IMR-90 (cell line): ENCODE data around the gene IQSEC3. TPM values are rescaled to one million over a fixed set of nuclear protein-coding genes. Genes with fewer than 3 reads are reported as not detected.
"Not testable (repeated sequence)": the region's sequence is repeated elsewhere in the genome, so short reads cannot be mapped to it uniquely, and the experiment has no call there.

Experiments
- ATAC-seq: fragments of 200-7000 bp; cut with Tn5 transposase; 2 replicates; pipeline ENCODE4 v1.9.1; 2020; ENCODE audit warnings: low read depth, mild to moderate bottlenecking, moderate library complexity
- BruUV-seq: library from RNA; stranded (reverse); fragments of 400-500 nt; replicated peaks from 2 replicates; lab custom pipeline; 2021; lab: Mats Ljungman, UMichigan
- CTCF ChIA-PET: fragments of 300-600 bp; formaldehyde crosslinking; extraction: SDS; loops from one replicate; lab custom pipeline; 2021; ENCODE audit warnings: antibody characterized with exemption; lab: Yijun Ruan, JAX
- POLR2A ChIA-PET: fragments of 300-600 bp; sonication (Branson Sonifier 250); formaldehyde crosslinking; loops from one replicate; lab custom pipeline; 2022; ENCODE audit warnings: antibody characterized with exemption; ENCODE audit not compliant: unreplicated experiment; lab: Charles Lee
- DNase-seq: peaks from one replicate; pipeline ENCODE4 v3.0.0; 2013
- H2AFZ ChIP-seq: replicated peaks from 2 replicates; pipeline ENCODE3; 2013; ENCODE audit warnings: low read length, mild to moderate bottlenecking; ENCODE audit not compliant: poor library complexity
- H2AK5ac ChIP-seq: 2 replicates; pipeline ENCODE4 v1.6.1; 2013; ENCODE audit warnings: low read depth, low read length, inconsistent platforms
- H2AK9ac ChIP-seq: replicated peaks from 2 replicates; pipeline ENCODE3; 2013; ENCODE audit warnings: mild to moderate bottlenecking, low read depth, low read length, moderate library complexity; ENCODE audit not compliant: poor library complexity
- H2BK120ac ChIP-seq: 2 replicates; pipeline ENCODE4 v1.6.1; 2013; ENCODE audit warnings: low read depth, low read length, inconsistent platforms
- H2BK15ac ChIP-seq: 3 replicates; pipeline ENCODE4 v1.6.1; 2013; ENCODE audit warnings: low read depth, low read length, inconsistent platforms
- H2BK20ac ChIP-seq: 2 replicates; pipeline ENCODE4 v1.6.1; 2013; ENCODE audit warnings: low read depth, mild to moderate bottlenecking, inconsistent platforms, low read length, moderate library complexity
- H2BK5ac ChIP-seq: 2 replicates; pipeline ENCODE4 v1.6.1; 2013; ENCODE audit warnings: mild to moderate bottlenecking, low read depth, low read length, inconsistent platforms; ENCODE audit not compliant: poor library complexity, severe bottlenecking
- H3K14ac ChIP-seq: replicated peaks from 2 replicates; pipeline ENCODE4 v1.6.1; 2013; ENCODE audit warnings: low read depth, low read length, inconsistent platforms
- H3K18ac ChIP-seq: 2 replicates; pipeline ENCODE4 v1.6.1; 2013; ENCODE audit warnings: low read depth, low read length, control low read depth
- H3K23ac ChIP-seq: 2 replicates; pipeline ENCODE4 v1.6.1; 2013; ENCODE audit warnings: low read depth, low read length, inconsistent platforms
- H3K27ac ChIP-seq: 2 replicates; pipeline ENCODE4 v1.5.1; 2013; ENCODE audit warnings: mild to moderate bottlenecking, control low read depth, low read length; ENCODE audit not compliant: insufficient read depth
- H3K27me3 ChIP-seq: 2 replicates; pipeline ENCODE4 v1.6.1; 2013; ENCODE audit warnings: low read length; ENCODE audit not compliant: control insufficient read depth, insufficient read depth
- H3K36me3 ChIP-seq: 2 replicates; pipeline ENCODE4 v1.6.1; 2013; ENCODE audit warnings: low read length, mixed read lengths; ENCODE audit not compliant: control insufficient read depth, insufficient read depth
- H3K4ac ChIP-seq: 2 replicates; pipeline ENCODE4 v1.6.1; 2013; ENCODE audit warnings: low read depth, low read length, inconsistent platforms
- H3K4me1 ChIP-seq: 2 replicates; pipeline ENCODE4 v1.6.1; 2013; ENCODE audit warnings: low read length, mixed read lengths; ENCODE audit not compliant: control insufficient read depth, insufficient read depth
- H3K4me2 ChIP-seq: 2 replicates; pipeline ENCODE4 v1.6.1; 2013; ENCODE audit warnings: low read depth, mild to moderate bottlenecking, control low read depth, low read length, moderate library complexity
- H3K4me3 ChIP-seq: 2 replicates; pipeline ENCODE4 v1.5.1; 2013; ENCODE audit warnings: low read depth, mild to moderate bottlenecking, control low read depth, low read length, moderate library complexity; ENCODE audit not compliant: insufficient read depth
- H3K56ac ChIP-seq: 2 replicates; pipeline ENCODE4 v1.6.1; 2013; ENCODE audit warnings: low read length, inconsistent platforms; ENCODE audit not compliant: insufficient read depth; ENCODE audit errors: extremely low read depth
- H3K79me1 ChIP-seq, 2 experiments: 2 replicates each; pipeline ENCODE4 v1.6.1; 2013; ENCODE audit warnings: low read length in 2 of 2, inconsistent platforms in 1 of 2, low read depth in 1 of 2
- H3K9ac ChIP-seq: 2 replicates; pipeline ENCODE4 v1.6.1; 2013; ENCODE audit warnings: low read depth, low read length, control low read depth
- H3K9me1 ChIP-seq: 2 replicates; pipeline ENCODE4 v1.6.1; 2013; ENCODE audit warnings: low read length, inconsistent platforms; ENCODE audit not compliant: insufficient read depth
- H3K9me3 ChIP-seq: 2 replicates; pipeline ENCODE4 v1.6.1; 2013; ENCODE audit warnings: low read length; ENCODE audit not compliant: control insufficient read depth, insufficient read depth
- H4K20me1 ChIP-seq: 2 replicates; pipeline ENCODE4 v1.6.1; 2013; ENCODE audit warnings: low read length, inconsistent platforms; ENCODE audit not compliant: insufficient read depth
- H4K5ac ChIP-seq: 2 replicates; pipeline ENCODE4 v1.6.1; 2013; ENCODE audit warnings: mild to moderate bottlenecking, low read depth, low read length, control low read depth
- H4K8ac ChIP-seq, 2 experiments: 2 replicates each; pipeline ENCODE4 v1.6.1; 2013; ENCODE audit warnings: low read depth in 2 of 2, low read length in 2 of 2, control low read depth in 1 of 2, inconsistent platforms in 1 of 2
- H4K91ac ChIP-seq: 2 replicates; pipeline ENCODE4 v1.6.1; 2013; ENCODE audit warnings: low read depth, low read length, inconsistent platforms; ENCODE audit not compliant: insufficient read depth
- WGBS, 2 experiments: methylation state at CpG; one replicate each; pipeline versions ENCODE4 v1.1.5 to v1.1.7; 2013; ENCODE audit warnings: missing lambda C conversion rate in 2 of 2; ENCODE audit not compliant: insufficient read length in 1 of 2; ENCODE audit errors: extremely low coverage in 2 of 2; 5-methylcytosine and 5-hydroxymethylcytosine counted together
- dilution Hi-C: fragments of 300-500 bp; cut with HindIII; formaldehyde crosslinking; loops from one replicate; pipeline ENCODE4 v1.14.3; 2018; ENCODE audit warnings: low sequenced_read_pairs; ENCODE audit not compliant: unreplicated experiment
- in situ Hi-C: fragments of 300-500 bp; cut with MboI; formaldehyde crosslinking; loops from 3 replicates; pipeline ENCODE4 v1.14.3; 2019; ENCODE audit warnings: low sequenced_read_pairs, inconsistent platforms, mixed read lengths
- intact Hi-C: fragments of 100-400 bp; cut with micrococcal nuclease; formaldehyde crosslinking; loops from 2 replicates; pipeline ENCODE4 v1.10.0; 2022
- polyA plus RNA-seq, 3 experiments: library from polyadenylated mRNA; depleted of rRNA; stranded (reverse); fragments of >200 nt; gene quantifications; 2 replicates each; pipeline ENCODE4 v1.2.3, GENCODE V29; 2012; ENCODE audit warnings: low replicate concordance in 1 of 3
- total RNA-seq: library from RNA; depleted of rRNA; stranded (reverse); fragments of >200 nt; gene quantifications from 2 replicates; pipeline ENCODE4 v1.2.3, GENCODE V29; 2012

IQSEC3 gene
- total and polyA plus RNA-seq, 2 of the 4 experiments (the other 2 are of a cell fraction) = 0.10 TPM; not detected in 1

DNA sequence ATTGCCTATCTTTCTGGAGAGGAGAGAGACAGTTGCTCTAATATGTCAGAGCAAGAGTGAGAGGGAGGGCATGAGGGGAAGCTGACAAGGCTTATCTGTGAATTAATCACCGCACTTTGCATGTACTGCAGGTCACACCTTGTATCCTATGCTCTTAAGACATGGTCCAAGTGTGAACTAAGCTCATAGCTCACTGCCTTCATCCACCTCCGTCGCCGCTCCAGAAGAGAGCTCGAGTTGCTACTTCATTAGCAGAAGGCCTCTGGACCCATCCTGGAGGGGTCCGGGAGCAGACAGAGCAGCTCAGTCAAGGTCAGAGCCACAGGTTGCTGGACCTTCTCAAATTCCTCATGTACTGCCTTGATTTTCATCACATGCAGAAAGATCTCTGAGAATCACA lies 14.6 kb upstream of the IQSEC3 start:
- POLR2A ChIA-PET, H3K36me3 ChIP-seq: not testable (repeated sequence)

GRCh38 chr12:52902-53734 lies 13.4 kb upstream of the IQSEC3 start:
- H3K4me2 ChIP-seq, H3K4me1 ChIP-seq, H4K20me1 ChIP-seq, H3K27ac ChIP-seq, H3K4me3 ChIP-seq, CTCF ChIA-PET, H3K23ac ChIP-seq, H2BK15ac ChIP-seq, H4K5ac ChIP-seq, H2AK5ac ChIP-seq, in situ Hi-C loops, H3K56ac ChIP-seq, ATAC-seq, H3K9ac ChIP-seq, DNase-seq, H3K14ac ChIP-seq, H3K18ac ChIP-seq, POLR2A ChIA-PET, H2BK5ac ChIP-seq, H3K9me3 ChIP-seq, H3K36me3 ChIP-seq, H3K9me1 ChIP-seq, H4K91ac ChIP-seq, BruUV-seq, H4K8ac ChIP-seq, intact Hi-C loops, H3K79me1 ChIP-seq, H2AK9ac ChIP-seq, H2BK120ac ChIP-seq, H3K4ac ChIP-seq, H2BK20ac ChIP-seq, H2AFZ ChIP-seq, dilution Hi-C loops: not testable (repeated sequence)
- H3K27me3 ChIP-seq = peaks cover 18% of the 10 kb centered on the region
- no CpG with 5 or more reads among the region's 4 CpGs for WGBS, 2 experiments

More for the DNA sequence above, 14.6 kb upstream of the IQSEC3 start:
- H2BK20ac ChIP-seq, H3K23ac ChIP-seq, H4K8ac ChIP-seq, H3K4ac ChIP-seq, H3K56ac ChIP-seq, H4K5ac ChIP-seq, H3K4me2 ChIP-seq, H3K4me1 ChIP-seq, H2BK15ac ChIP-seq, H2BK120ac ChIP-seq, intact Hi-C loops, H2AK5ac ChIP-seq, H3K9ac ChIP-seq, H4K91ac ChIP-seq, dilution Hi-C loops, in situ Hi-C loops, H3K9me3 ChIP-seq, H2BK5ac ChIP-seq, H2AFZ ChIP-seq, H2AK9ac ChIP-seq, DNase-seq, CTCF ChIA-PET, H3K14ac ChIP-seq, H3K9me1 ChIP-seq, H3K27ac ChIP-seq, H3K18ac ChIP-seq, ATAC-seq, H3K79me1 ChIP-seq, BruUV-seq, H3K4me3 ChIP-seq, H4K20me1 ChIP-seq: not testable (repeated sequence)
- 51% methylated on average over 5 of the region's 6 CpGs; no CpG with 5 or more reads in 1 of the 2 experiments for WGBS, 2 experiments
- H3K27me3 ChIP-seq = peaks cover 16% of the 10 kb centered on the region
